Measurements from ENCODE around the gene RUBCNL. TPM values are rescaled to one million over a fixed set of nuclear protein-coding genes. Genes with fewer than 3 reads are reported as not detected.

The RUBCNL gene
- total RNA-seq, 1 donor from 2014 or later, result 2.1 TPM

- peaks cover 9% of the 10 kb centered on the region for H3K9me3 Mint-ChIP-seq (ENCODE audit: low read depth)
Observed at GRCh38 chr13:46341112-46341711, 45.8 kb downstream of the RUBCNL start.

GRCh38 chr13:46340631-46341111 is 46.4 kb downstream of the RUBCNL start:
- DNase-seq (ENCODE audit: low spot score, unreplicated experiment), result no peak
- Mint-ChIP-seq H3K27ac (no peak overlapping the region), H3K4me3 (ENCODE audit: low read depth) (no peak overlapping the region), H3K36me3 (ENCODE audit: insufficient read depth) (peaks cover 2% of the 10 kb centered on the region), H3K27me3 (no peaks in the 10 kb centered on the region), H3K9me3 (ENCODE audit: low read depth) (peaks cover 9% of the 10 kb centered on the region), H3K4me1 (ENCODE audit: low read depth) (peaks cover 18% of the 10 kb centered on the region)
- no peak for TF ChIP-seq CTCF (IDR thresholded peaks at IDR 0.05; ENCODE audit: unreplicated experiment)

More at GRCh38 chr13:46341112-46341711, 45.8 kb downstream of the RUBCNL start:
- TF ChIP-seq CTCF (IDR thresholded peaks at IDR 0.05; ENCODE audit: unreplicated experiment), result no peak
- H3K36me3 Mint-ChIP-seq (ENCODE audit: insufficient read depth), result peaks cover 2% of the 10 kb centered on the region
- peaks cover 24% of the 10 kb centered on the region for H3K4me1 Mint-ChIP-seq (ENCODE audit: low read depth)
- DNase-seq (ENCODE audit: low spot score, unreplicated experiment), result no peak
- H3K4me3 Mint-ChIP-seq (ENCODE audit: low read depth), result no peak overlapping the region
- no peak overlapping the region for H3K27ac Mint-ChIP-seq
- H3K27me3 Mint-ChIP-seq, result no peaks in the 10 kb centered on the region

DNA sequence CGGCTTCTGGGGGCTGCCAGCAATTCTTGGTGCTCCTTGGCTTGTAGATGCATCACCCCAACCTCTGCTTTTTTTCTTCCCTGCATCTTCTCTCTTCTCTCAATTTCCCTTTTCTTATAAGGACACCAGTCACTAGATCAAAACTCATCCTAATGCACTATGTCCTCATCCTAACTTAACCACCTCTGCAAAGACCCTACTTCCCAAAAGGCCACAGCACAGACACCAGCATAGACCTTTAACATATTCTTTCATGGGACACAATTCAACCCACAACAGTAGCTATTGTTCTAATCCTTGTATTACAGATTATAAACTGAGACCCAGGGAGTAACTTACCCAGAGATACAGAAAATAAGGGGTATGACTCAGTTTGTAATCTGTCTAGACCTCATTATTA is 47.0 kb downstream of the RUBCNL start:
- H3K27ac Mint-ChIP-seq, result no peak overlapping the region
- H3K4me1 Mint-ChIP-seq (ENCODE audit: low read depth), result peaks cover 14% of the 10 kb centered on the region
- H3K36me3 Mint-ChIP-seq (ENCODE audit: insufficient read depth), result peaks cover 2% of the 10 kb centered on the region
- H3K27me3 Mint-ChIP-seq, result no peaks in the 10 kb centered on the region
- TF ChIP-seq CTCF (IDR thresholded peaks at IDR 0.05; ENCODE audit: unreplicated experiment), result no peak
- no peak for DNase-seq (ENCODE audit: low spot score, unreplicated experiment)
- peaks cover 9% of the 10 kb centered on the region for H3K9me3 Mint-ChIP-seq (ENCODE audit: low read depth)
- H3K4me3 Mint-ChIP-seq (ENCODE audit: low read depth), result no peak overlapping the region

DNA sequence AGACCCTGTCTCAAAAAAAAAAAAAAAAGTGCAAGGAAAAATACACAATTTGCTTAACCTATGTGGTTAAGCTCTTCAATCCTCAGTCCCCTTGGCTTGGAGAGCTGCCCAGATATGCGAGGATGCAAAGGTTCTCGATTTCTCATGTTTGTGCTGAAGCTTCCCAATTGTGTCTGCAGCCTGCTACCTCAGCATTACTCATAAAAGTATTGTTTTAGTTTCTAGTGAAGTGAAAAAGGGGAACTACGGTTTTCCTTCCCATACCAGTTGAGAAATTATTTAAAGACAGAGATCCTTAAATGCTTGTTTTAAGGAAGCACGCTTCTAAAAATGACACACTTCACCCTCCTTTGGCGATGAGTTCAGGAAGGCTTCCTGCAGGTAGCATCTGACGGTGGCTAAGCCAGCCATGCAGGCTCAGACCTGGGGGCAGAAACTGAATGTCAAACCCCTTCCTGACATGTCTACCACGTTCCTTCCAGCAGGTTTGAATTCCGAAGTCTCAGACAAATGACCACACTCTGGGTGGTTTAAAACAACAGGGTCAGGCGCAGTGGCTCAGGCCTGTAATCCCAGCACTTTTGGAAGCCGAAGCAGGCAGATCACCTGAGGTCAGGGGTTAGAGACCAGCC is 47.9 kb downstream of the RUBCNL start:
- H3K4me3 Mint-ChIP-seq (ENCODE audit: low read depth), result no peak overlapping the region
- no peaks in the 10 kb centered on the region for H3K27me3 Mint-ChIP-seq
- no peak for DNase-seq (ENCODE audit: low spot score, unreplicated experiment)
- no peak for TF ChIP-seq CTCF (IDR thresholded peaks at IDR 0.05; ENCODE audit: unreplicated experiment)
- peaks cover 2% of the 10 kb centered on the region for H3K36me3 Mint-ChIP-seq (ENCODE audit: insufficient read depth)
- no peak overlapping the region for H3K27ac Mint-ChIP-seq
- H3K9me3 Mint-ChIP-seq (ENCODE audit: low read depth), result peaks cover 9% of the 10 kb centered on the region
- peaks cover 10% of the 10 kb centered on the region for H3K4me1 Mint-ChIP-seq (ENCODE audit: low read depth)

GRCh38 chr13:46337700-46338099 is 49.4 kb downstream of the RUBCNL start:
- Mint-ChIP-seq H3K36me3 (ENCODE audit: insufficient read depth) (peaks cover 2% of the 10 kb centered on the region), H3K27me3 (no peaks in the 10 kb centered on the region), H3K9me3 (ENCODE audit: low read depth) (peaks cover 9% of the 10 kb centered on the region), H3K27ac (peak overlapping the region; percentile 0), H3K4me1 (ENCODE audit: low read depth) (peaks cover 8% of the 10 kb centered on the region), H3K4me3 (ENCODE audit: low read depth) (no peak overlapping the region)
- no peak for DNase-seq (ENCODE audit: low spot score, unreplicated experiment)
- no peak for TF ChIP-seq CTCF (IDR thresholded peaks at IDR 0.05; ENCODE audit: unreplicated experiment)

Data from progenitor cell of endocrine pancreas (in vitro differentiated cells).